Loucy (cell line): Measurements from ENCODE around the gene KLHL3.

Experiments
- H2AFZ ChIP-seq: fragments of 200-600 bp; sonication (generic); 2 replicates; pipeline ENCODE4 v1.6.0; 2016; ENCODE audit warnings: antibody characterized with exemption, mild to moderate bottlenecking, low read length, moderate library complexity
- H3F3A ChIP-seq: fragments of 200-600 bp; 2 replicates; pipeline ENCODE4 v1.6.0; 2016; ENCODE audit warnings: antibody characterized with exemption, low read depth, mild to moderate bottlenecking
- H3K27me3 ChIP-seq: fragments of 200-600 bp; sonication (generic); 2 replicates; pipeline ENCODE4 v1.6.1; 2014; ENCODE audit warnings: low read length, mild to moderate bottlenecking; ENCODE audit not compliant: insufficient read depth, poor library complexity, severe bottlenecking
- H3K36me3 ChIP-seq: fragments of 200-600 bp; sonication (generic); 2 replicates; pipeline ENCODE4 v1.6.1; 2016; ENCODE audit warnings: low read length; ENCODE audit not compliant: insufficient read depth
- H3K4me1 ChIP-seq: fragments of 200-600 bp; sonication (generic); 2 replicates; pipeline ENCODE4 v1.5.1; 2014; ENCODE audit warnings: low read length, mild to moderate bottlenecking; ENCODE audit not compliant: insufficient read depth, poor library complexity, severe bottlenecking
- H3K4me2 ChIP-seq: fragments of 200-600 bp; sonication (generic); 2 replicates; pipeline ENCODE4 v1.6.0; 2014; ENCODE audit warnings: antibody characterized with exemption, low read length, low read depth, mild to moderate bottlenecking; ENCODE audit not compliant: poor library complexity, severe bottlenecking
- H3K4me3 ChIP-seq: fragments of 200-600 bp; sonication (generic); 2 replicates; pipeline ENCODE4 v1.5.1; 2014; ENCODE audit warnings: low read length, mild to moderate bottlenecking, mixed read lengths; ENCODE audit not compliant: poor library complexity, severe bottlenecking
- H3K79me2 ChIP-seq: fragments of 200-600 bp; sonication (generic); 2 replicates; pipeline ENCODE4 v1.6.1; 2014; ENCODE audit warnings: low read length; ENCODE audit not compliant: insufficient read depth
- H3K9ac ChIP-seq: fragments of 200-600 bp; sonication (generic); 2 replicates; pipeline ENCODE4 v1.6.0; 2014; ENCODE audit warnings: mild to moderate bottlenecking, low read depth, low read length, moderate library complexity; ENCODE audit not compliant: poor library complexity, severe bottlenecking
- H3K9me2 ChIP-seq: fragments of 200-600 bp; sonication (generic); replicated peaks from 2 replicates; pipeline ENCODE4 v1.6.1; 2016; ENCODE audit warnings: low read depth, low read length, mixed read lengths
- H3K9me3 ChIP-seq: fragments of 200-600 bp; sonication (generic); 2 replicates; pipeline ENCODE4 v1.6.1; 2014; ENCODE audit warnings: mild to moderate bottlenecking, antibody characterized with exemption, low read length, low read depth; ENCODE audit not compliant: insufficient read depth
- H4K20me1 ChIP-seq: fragments of 200-600 bp; sonication (generic); 2 replicates; pipeline ENCODE4 v1.6.0; 2014; ENCODE audit warnings: antibody characterized with exemption, low read length, mild to moderate bottlenecking; ENCODE audit not compliant: insufficient read depth, poor library complexity, severe bottlenecking
- CTCF ChIP-seq: fragments of 200-600 bp; sonication (generic); conservative IDR thresholded peaks from 2 replicates; pipeline ENCODE4 v1.5.1; 2014; ENCODE audit warnings: mild to moderate bottlenecking, antibody characterized with exemption, low read length
- EZH2phosphoT487 ChIP-seq: fragments of 200-600 bp; IDR thresholded peaks from 2 replicates; pipeline ENCODE4 v1.6.1; 2018; ENCODE audit warnings: antibody characterized with exemption, mild to moderate bottlenecking, moderate library complexity, borderline replicate concordance

Gene KLHL3

GRCh38 chr5:137618476-137618875, 117.4 kb downstream of the KLHL3 start:
- Histone ChIP-seq H3K9ac (no peak overlapping the region), H4K20me1 (no peaks in the 10 kb centered on the region), H3K27me3 (no peaks in the 10 kb centered on the region), H3K9me3 (no peaks in the 10 kb centered on the region), H3F3A (no peaks in the 10 kb centered on the region), H3K79me2 (no peaks in the 10 kb centered on the region), H3K4me2 (no peak overlapping the region), H3K4me3 (no peak overlapping the region), H3K36me3 (peaks cover 14% of the 10 kb centered on the region; the same call in 1 of the 2 replicates), H3K4me1 (no peaks in the 10 kb centered on the region), H3K9me2 (no peaks in the 10 kb centered on the region), H2AFZ (no peak overlapping the region)
- TF ChIP-seq EZH2phosphoT487 (no peak), CTCF (no peak)

DNA sequence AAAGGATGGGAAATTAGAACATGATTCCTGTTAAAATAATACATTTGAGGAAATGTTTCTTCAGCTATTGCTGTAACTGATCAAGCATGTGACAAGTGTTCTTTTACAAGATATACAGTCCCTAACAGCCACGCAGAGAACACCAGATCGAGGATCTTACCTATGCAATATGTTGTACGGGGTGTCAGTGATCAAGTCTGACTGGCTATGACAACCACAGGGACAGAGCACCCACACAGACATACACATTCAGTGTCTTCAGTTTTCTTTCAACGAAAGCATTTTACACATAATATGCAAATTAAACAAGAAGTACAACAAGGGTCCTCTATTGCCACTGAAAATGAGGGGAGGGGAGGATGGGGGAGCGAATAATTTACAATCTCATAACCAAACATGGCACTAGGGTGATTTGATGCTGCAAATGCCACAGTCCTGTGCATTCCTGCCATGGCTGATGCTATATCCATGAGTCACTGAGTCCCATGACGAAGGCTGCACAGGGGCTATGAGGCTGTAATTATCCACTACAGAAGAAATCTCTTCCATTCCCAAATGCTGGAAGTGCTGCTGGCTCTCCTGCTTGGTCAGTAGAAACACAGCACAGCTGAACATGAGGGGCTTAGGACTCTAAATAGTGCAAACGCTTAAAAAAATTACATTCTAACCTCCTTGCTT, 118.2 kb downstream of the KLHL3 start:
- H3K4me3 ChIP-seq = no peak overlapping the region
- no peak overlapping the region for H2AFZ ChIP-seq
- no peaks in the 10 kb centered on the region for H3K9me3 ChIP-seq
- no peaks in the 10 kb centered on the region for H3F3A ChIP-seq
- no peak overlapping the region for H3K4me2 ChIP-seq
- no peak overlapping the region for H3K9ac ChIP-seq
- H4K20me1 ChIP-seq = no peaks in the 10 kb centered on the region
- TF ChIP-seq CTCF = no peak
- TF ChIP-seq EZH2phosphoT487 = no peak
- peaks cover 14% of the 10 kb centered on the region; the same call in 1 of the 2 replicates for H3K36me3 ChIP-seq
- H3K9me2 ChIP-seq = no peaks in the 10 kb centered on the region
- no peaks in the 10 kb centered on the region for H3K79me2 ChIP-seq
- no peaks in the 10 kb centered on the region for H3K27me3 ChIP-seq
- H3K4me1 ChIP-seq = no peaks in the 10 kb centered on the region

DNA sequence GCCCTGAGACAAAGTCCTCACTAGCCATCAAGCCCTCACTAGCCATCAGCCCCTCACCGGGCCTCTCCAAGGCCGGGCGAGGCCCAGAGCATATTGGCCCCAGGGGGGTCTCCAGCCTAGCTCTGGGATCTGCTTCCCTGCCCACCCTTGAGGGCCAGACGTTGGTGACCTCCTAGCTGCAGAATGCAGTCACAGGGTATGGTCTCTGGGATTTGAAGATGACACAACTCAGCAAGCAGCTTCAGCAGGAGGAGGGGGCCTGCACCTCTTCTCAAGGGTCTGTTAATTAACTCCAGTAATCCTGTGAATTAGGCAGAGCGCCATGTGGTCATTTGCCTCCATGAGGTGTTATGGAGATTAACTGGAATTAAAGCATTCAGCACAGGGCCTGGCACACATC, 119.8 kb downstream of the KLHL3 start:
- H4K20me1 ChIP-seq = no peaks in the 10 kb centered on the region
- H3K36me3 ChIP-seq = peaks cover 5% of the 10 kb centered on the region; the same call in 1 of the 2 replicates
- no peaks in the 10 kb centered on the region for H3K9me3 ChIP-seq
- no peaks in the 10 kb centered on the region for H3K4me1 ChIP-seq
- no peak overlapping the region for H3K4me3 ChIP-seq
- H3K27me3 ChIP-seq = no peaks in the 10 kb centered on the region
- H3K79me2 ChIP-seq = no peaks in the 10 kb centered on the region
- no peaks in the 10 kb centered on the region for H3K9me2 ChIP-seq
- no peak overlapping the region for H3K4me2 ChIP-seq
- TF ChIP-seq CTCF (no peak), EZH2phosphoT487 (no peak)
- H2AFZ ChIP-seq = no peak overlapping the region
- H3F3A ChIP-seq = no peaks in the 10 kb centered on the region
- no peak overlapping the region for H3K9ac ChIP-seq
